Right hindlimb (tissue), 1 donor: ENCODE results near the gene TBL1XR1.

ENCODE experiments used
- DNase-seq: peaks from one replicate; pipeline ENCODE4 v3.0.0-alpha.2; 2018

TBL1XR1 gene

DNA sequence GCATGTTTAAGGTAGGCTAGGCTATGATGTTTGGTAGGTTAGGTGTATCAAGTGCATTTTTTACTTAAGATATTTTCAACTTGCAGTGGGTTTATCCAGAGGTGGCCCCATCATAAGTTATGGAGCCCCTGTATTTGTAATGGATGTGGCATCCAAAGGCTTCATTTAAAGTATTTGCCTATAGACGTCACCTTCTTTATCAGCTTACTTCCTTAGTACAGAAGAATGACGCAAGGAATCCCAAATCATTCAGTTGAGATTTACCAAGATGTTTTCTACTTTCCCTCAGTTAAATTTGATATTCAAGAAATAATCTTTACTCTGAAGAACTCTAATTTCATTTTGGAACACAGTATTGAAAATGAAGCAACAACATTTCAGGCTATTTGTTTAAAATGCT, 201.3 kb downstream of the TBL1XR1 start:
- no peak for DNase-seq

GRCh38 chr3:176994891-176995781, 202.1 kb downstream of the TBL1XR1 start:
- no peak for DNase-seq

DNA sequence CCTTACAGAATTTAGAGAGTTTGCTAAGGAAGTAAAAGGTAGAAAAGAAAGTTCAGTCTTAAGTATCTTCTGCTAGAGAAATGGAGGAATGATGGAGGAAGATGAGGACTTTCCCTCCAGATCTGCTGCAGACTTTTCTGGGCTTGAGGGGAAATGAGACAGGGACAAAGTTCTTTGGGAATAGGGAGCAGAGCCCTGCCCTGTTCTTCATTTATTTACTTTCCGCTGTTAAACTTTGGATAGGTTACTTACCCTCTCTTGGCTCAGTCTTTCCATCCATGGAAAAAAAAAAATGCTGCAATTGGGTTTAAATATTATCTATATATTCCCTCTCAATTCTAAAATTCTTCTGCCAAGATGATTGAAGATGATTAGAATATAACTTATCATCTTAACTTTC, 202.9 kb downstream of the TBL1XR1 start:
- DNase-seq: no peak

DNA sequence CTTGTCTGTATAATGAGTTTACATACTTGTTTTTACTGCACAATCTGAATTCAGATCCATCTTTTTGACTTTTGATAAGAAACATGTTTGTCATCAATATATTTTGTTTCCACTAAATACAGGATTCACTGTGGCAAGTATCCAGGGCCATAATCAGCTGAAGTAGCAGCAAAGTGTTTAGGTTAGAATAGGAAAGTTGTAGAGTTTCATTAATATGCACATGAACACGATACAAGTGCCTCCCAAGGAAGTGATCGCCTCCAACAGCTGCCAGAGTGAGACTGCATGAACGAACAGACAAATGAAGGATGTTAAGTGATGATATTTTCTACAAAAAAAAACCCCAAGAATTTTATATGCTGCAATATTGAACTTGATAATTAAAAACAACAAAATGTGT, 204.3 kb downstream of the TBL1XR1 start:
- no peak for DNase-seq

- DNase-seq: no peak
These were observed 204.7 kb downstream of the TBL1XR1 start for GRCh38 chr3:176992565-176992964.

- no peak for DNase-seq
These were observed 208.5 kb downstream of the TBL1XR1 start for GRCh38 chr3:176988795-176989194.

GRCh38 chr3:176987901-176988650, 209.2 kb downstream of the TBL1XR1 start:
- DNase-seq: no peak

DNA sequence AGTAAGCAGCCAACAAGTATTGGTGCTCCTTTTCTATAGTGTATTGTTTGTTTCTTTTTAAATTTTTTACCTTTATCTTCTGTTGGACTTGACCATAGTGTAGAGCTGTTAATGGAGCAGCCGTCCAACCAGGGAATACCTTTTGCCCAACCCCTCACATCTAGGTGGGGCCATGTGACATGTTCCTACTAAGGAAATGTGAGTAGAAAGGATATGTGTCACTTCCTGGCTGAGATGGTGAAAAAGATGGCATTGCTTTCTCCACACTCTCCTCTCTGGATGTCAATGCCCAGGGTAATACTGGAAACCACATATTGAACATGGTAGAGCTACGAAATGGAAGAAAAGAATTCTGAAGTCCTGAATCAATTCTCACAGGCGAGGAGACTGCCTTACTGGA, 218.8 kb downstream of the TBL1XR1 start:
- DNase-seq: no peak

DNA sequence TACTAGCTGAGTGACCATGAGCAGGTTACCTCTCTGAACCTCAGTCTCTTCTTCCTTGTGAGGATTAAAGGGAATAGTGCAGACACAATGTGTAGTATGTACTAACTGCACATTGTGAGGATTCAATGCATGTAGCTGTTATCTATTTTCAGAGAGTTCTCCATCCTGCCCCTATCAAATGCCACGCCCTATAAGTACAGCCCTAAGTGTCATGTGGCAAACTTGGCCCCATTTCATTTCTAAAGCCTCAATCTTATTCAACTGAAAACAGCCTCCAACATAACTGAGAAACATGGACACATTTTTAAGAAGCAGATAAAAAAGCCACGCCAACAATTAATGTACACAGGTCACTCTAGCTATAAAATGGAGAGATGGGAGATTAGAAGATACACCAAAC, 220.0 kb downstream of the TBL1XR1 start:
- DNase-seq: no peak

DNA sequence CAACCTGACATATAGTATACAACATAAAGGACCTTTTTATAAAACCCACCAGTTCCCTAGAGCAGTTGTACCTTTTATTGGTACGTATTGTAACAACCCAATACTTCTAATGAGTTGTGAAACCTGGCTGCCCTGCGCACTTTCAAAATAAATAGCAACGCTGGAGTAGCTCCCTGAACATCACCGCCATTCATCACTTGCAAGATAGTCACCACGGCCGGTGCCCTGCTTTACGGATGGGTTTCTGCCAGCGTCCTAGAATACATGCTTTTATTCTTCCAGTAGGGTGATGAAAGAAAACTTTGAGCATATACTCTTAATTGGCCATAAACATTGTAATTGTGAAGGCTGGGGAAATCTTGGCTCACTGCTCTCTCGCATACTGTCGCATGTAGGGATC, 220.7 kb downstream of the TBL1XR1 start:
- no peak for DNase-seq

GRCh38 chr3:176974279-176974678, 223.0 kb downstream of the TBL1XR1 start:
- DNase-seq: no peak

GRCh38 chr3:176971613-176972174, 225.6 kb downstream of the TBL1XR1 start:
- DNase-seq: no peak

GRCh38 chr3:176970770-176971169, 226.5 kb downstream of the TBL1XR1 start:
- DNase-seq: no peak

DNA sequence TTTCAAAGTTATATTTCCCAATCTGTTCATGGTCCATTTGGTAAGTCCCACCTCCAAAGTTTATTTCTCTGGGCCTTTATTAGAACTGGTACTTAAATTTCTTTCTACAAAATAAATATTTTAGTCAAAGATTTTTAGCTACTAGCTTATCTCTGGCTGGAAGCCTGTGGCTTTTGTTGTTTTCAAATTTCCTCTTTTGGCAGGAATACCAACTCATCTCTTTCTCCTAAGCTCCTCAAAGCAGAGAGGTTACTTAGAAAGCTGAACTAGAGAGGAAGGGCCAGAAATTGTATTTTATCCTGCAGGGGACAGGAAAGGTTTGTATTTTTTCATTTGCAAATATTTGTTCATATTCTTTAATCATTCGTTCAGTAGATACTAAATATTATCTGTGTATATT, 227.8 kb downstream of the TBL1XR1 start:
- DNase-seq: no peak
